Osteoblast (primary cell): ENCODE data around the gene EVPLL. TPM values are rescaled to one million over a fixed set of nuclear protein-coding genes. Genes with fewer than 3 reads are reported as not detected.
A peak's percentile ranks its signal among the peaks of the same experiment; 100 is the strongest.
"Not testable (repeated sequence)": the region's sequence is repeated elsewhere in the genome, so short reads cannot be mapped to it uniquely, and the experiment has no call there.

Source experiments
- DNase-seq: peaks from one replicate; pipeline ENCODE4 v3.0.0; 2011; ENCODE audit warnings: low spot score, mixed read lengths; ENCODE audit not compliant: insufficient read length; ENCODE audit errors: missing footprints
- H2AFZ ChIP-seq: 2 replicates; pipeline ENCODE4 v1.6.0; 2011; ENCODE audit warnings: mild to moderate bottlenecking, low read length
- H3K27ac ChIP-seq: 2 replicates; pipeline ENCODE4 v1.5.1; 2011; ENCODE audit warnings: mild to moderate bottlenecking, low read depth, low read length, moderate library complexity
- H3K27me3 ChIP-seq: 2 replicates; pipeline ENCODE4 v1.6.0; 2012; ENCODE audit warnings: mild to moderate bottlenecking, control low read depth, inconsistent platforms, low read length, moderate library complexity; ENCODE audit not compliant: insufficient read depth
- H3K36me3 ChIP-seq: 2 replicates; pipeline ENCODE4 v1.5.1; 2011; ENCODE audit warnings: mild to moderate bottlenecking, low read length, control low read depth, moderate library complexity; ENCODE audit not compliant: insufficient read depth
- H3K4me1 ChIP-seq: 2 replicates; pipeline ENCODE4 v1.5.1; 2011; ENCODE audit warnings: mild to moderate bottlenecking, low read length, control low read depth, moderate library complexity; ENCODE audit not compliant: insufficient read depth
- H3K4me2 ChIP-seq: 2 replicates; pipeline ENCODE4 v1.6.0; 2011; ENCODE audit warnings: mild to moderate bottlenecking, low read length; ENCODE audit not compliant: insufficient read depth
- H3K4me3 ChIP-seq: fragments of 200-600 bp; sonication (generic); 3 replicates; pipeline ENCODE4 v1.5.1; 2012; ENCODE audit warnings: mild to moderate bottlenecking, low read length, inconsistent platforms; ENCODE audit not compliant: insufficient read depth
- H3K79me2 ChIP-seq: 2 replicates; pipeline ENCODE4 v1.6.0; 2012; ENCODE audit warnings: mild to moderate bottlenecking, low read length, control low read depth, inconsistent platforms; ENCODE audit not compliant: insufficient read depth
- H3K9me3 ChIP-seq: 2 replicates; pipeline ENCODE4 v1.5.1; 2011; ENCODE audit warnings: low read depth, low read length, control low read depth
- H4K20me1 ChIP-seq: 2 replicates; pipeline ENCODE4 v1.6.0; 2012; ENCODE audit warnings: mild to moderate bottlenecking, low read length, control low read depth; ENCODE audit not compliant: insufficient read depth
- CTCF ChIP-seq: IDR thresholded peaks from 2 replicates; pipeline ENCODE4 v1.5.1; 2011; ENCODE audit warnings: mild to moderate bottlenecking, low read depth, low read length, moderate library complexity; ENCODE audit errors: extremely low read depth
- total RNA-seq: library from RNA; depleted of rRNA; stranded (reverse); fragments of >200 nt; gene quantifications from 2 replicates; pipeline ENCODE4 v1.2.3, GENCODE V29; 2012

Gene EVPLL
- not detected in 2 replicates for total RNA-seq

- no peak for TF ChIP-seq CTCF
- Histone ChIP-seq H3K27ac (no peak within 1 kb of the TSS), H3K79me2 (no peaks in the 10 kb centered on the region), H4K20me1 (no peaks in the 10 kb centered on the region), H3K4me2 (no peak within 1 kb of the TSS), H3K27me3 (peaks cover 6% of the 10 kb centered on the region), H3K4me3 (no peak within 1 kb of the TSS), H3K36me3 (no peaks in the 10 kb centered on the region), H3K4me1 (no peaks in the 10 kb centered on the region), H2AFZ (no peak within 1 kb of the TSS), H3K9me3 (peaks cover 2% of the 10 kb centered on the region)
- no peak for DNase-seq
Measured at GRCh38 chr17:18377437-18378204, at the start of gene EVPLL. TSS of gene EVPLL (plus strand) at chr17:18377778. CDS start at chr17:18380938, 3,160 bp downstream.

- H3K27me3 ChIP-seq = no peaks in the 10 kb centered on the region
- no peak overlapping the region for H3K4me3 ChIP-seq
- H3K36me3 ChIP-seq = peaks cover 23% of the 10 kb centered on the region
- no peaks in the 10 kb centered on the region for H3K9me3 ChIP-seq
- H3K4me2 ChIP-seq = no peak overlapping the region
- H4K20me1 ChIP-seq = peaks cover 8% of the 10 kb centered on the region
- peak; percentile 30 for DNase-seq
- H3K4me1 ChIP-seq = peaks cover 2% of the 10 kb centered on the region
- H3K79me2 ChIP-seq = peaks cover 26% of the 10 kb centered on the region
- H3K27ac ChIP-seq = no peak overlapping the region
- no peak overlapping the region for H2AFZ ChIP-seq
- TF ChIP-seq CTCF = no peak
Measured at GRCh38 chr17:18328643-18329204, 48.9 kb upstream of the EVPLL start.

GRCh38 chr17:18331879-18332278, 45.7 kb upstream of the EVPLL start:
- Histone ChIP-seq H3K27ac (no peak overlapping the region), H3K36me3 (peaks cover 8% of the 10 kb centered on the region), H3K4me1 (no peaks in the 10 kb centered on the region), H3K4me3 (no peak overlapping the region), H3K27me3 (no peaks in the 10 kb centered on the region), H3K4me2 (no peak overlapping the region), H3K79me2 (peaks cover 1% of the 10 kb centered on the region), H4K20me1 (peaks cover under 1% of the 10 kb centered on the region), H3K9me3 (no peaks in the 10 kb centered on the region), H2AFZ (no peak overlapping the region)
- no peak for TF ChIP-seq CTCF
- no peak for DNase-seq

- no peak overlapping the region for H3K27ac ChIP-seq
- peak; percentile 48 for DNase-seq
- H3K4me2 ChIP-seq = no peak overlapping the region
- TF ChIP-seq CTCF = no peak
- peaks cover 4% of the 10 kb centered on the region for H3K36me3 ChIP-seq
- H3K9me3 ChIP-seq = no peaks in the 10 kb centered on the region
- H4K20me1 ChIP-seq = no peaks in the 10 kb centered on the region
- no peak overlapping the region for H3K4me3 ChIP-seq
- H2AFZ ChIP-seq = no peak overlapping the region
- no peaks in the 10 kb centered on the region for H3K27me3 ChIP-seq
- no peaks in the 10 kb centered on the region for H3K79me2 ChIP-seq
- no peaks in the 10 kb centered on the region for H3K4me1 ChIP-seq
Measured at GRCh38 chr17:18332909-18333489, 44.6 kb upstream of the EVPLL start.

GRCh38 chr17:18338158-18338557, 39.4 kb upstream of the EVPLL start:
- not testable (repeated sequence) for H3K36me3 ChIP-seq, DNase-seq, H3K4me1 ChIP-seq, H3K4me2 ChIP-seq, H3K27me3 ChIP-seq, H3K27ac ChIP-seq, H2AFZ ChIP-seq, H3K79me2 ChIP-seq, H3K9me3 ChIP-seq, H4K20me1 ChIP-seq, H3K4me3 ChIP-seq
